Measurements from ENCODE around the gene GARNL3. TPM values are rescaled to one million over a fixed set of nuclear protein-coding genes. Genes with fewer than 3 reads are reported as not detected.

GARNL3 gene
- total and polyA plus RNA-seq, 2 experiments from 2014 or later, result 8.7 to 21.9 TPM

DNA sequence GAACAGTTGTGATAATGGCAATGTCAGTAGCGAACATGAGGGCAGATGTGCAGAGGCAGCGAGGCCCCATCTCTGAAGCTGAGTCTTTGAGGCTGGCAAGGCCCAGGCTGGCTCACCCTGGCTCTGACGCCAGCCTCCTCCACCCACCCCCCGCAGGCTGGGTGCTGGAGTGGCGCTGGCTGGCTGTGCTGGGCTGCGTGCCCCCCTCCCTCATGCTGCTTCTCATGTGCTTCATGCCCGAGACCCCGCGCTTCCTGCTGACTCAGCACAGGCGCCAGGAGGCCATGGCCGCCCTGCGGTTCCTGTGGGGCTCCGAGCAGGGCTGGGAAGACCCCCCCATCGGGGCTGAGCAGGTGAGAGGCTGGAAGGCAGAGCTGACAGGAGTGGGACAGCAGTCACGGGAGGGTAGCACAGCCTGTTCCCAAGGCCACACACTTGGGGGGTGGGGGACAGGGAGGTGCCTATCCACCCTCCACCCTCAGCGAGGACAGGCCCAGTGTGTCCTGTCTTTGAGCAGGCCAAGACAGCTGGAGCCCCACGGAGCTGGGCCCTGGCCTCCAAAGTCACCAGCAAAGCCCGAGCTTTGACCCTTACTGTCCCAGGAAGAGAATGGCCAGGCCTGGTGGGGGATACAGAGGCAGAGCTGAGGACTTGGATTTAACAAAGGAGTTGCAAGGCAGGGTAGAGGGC lies 138.0 kb downstream of the GARNL3 start:
- no peak overlapping the region; the same call in 1 of the 2 replicates for H3K27ac Mint-ChIP-seq
- Histone ChIP-seq H3K4me3 (no peak overlapping the region), H3F3A (replicated peaks; ENCODE audit: low read depth) (no peaks in the 10 kb centered on the region), H3K79me2 (replicated peaks; ENCODE audit: insufficient read depth) (peaks cover 17% of the 10 kb centered on the region), H2AFZ (no peak overlapping the region), H3K9me2 (ENCODE audit: insufficient read depth) (no peaks in the 10 kb centered on the region), H3K4me1 (ENCODE audit: insufficient read depth) (peaks cover 4% of the 10 kb centered on the region; the same call in 1 of the 2 replicates), H3K36me3 (ENCODE audit: insufficient read depth) (no peaks in the 10 kb centered on the region; the same call in 1 of the 2 replicates), H4K20me1 (replicated peaks; ENCODE audit: insufficient read depth) (peaks cover 5% of the 10 kb centered on the region; the same call in 1 of the 2 replicates), H3K27ac (ENCODE audit: low read depth) (no peak overlapping the region), H3K27me3 (ENCODE audit: insufficient read depth) (no peaks in the 10 kb centered on the region), H3K4me2 (no peak overlapping the region)
- H3K4me3 Mint-ChIP-seq, result no peak overlapping the region
- H3K36me3 Mint-ChIP-seq (ENCODE audit: low read depth), result peaks cover 8% of the 10 kb centered on the region
- no peak for TF ChIP-seq ZNF331 (CRISPR knock-in tag; IDR thresholded peaks at IDR 0.05; ENCODE audit: low read depth)
- TF ChIP-seq STAT1 (IDR thresholded peaks at IDR 0.05; ENCODE audit: unreplicated experiment), result no peak
- peaks cover 8% of the 10 kb centered on the region for H3K27me3 Mint-ChIP-seq (ENCODE audit: insufficient read depth, low read depth, poor library complexity)
- no peaks in the 10 kb centered on the region for H3K9me3 Mint-ChIP-seq
- ATAC-seq (no peak), DNase-seq (ENCODE audit: low spot score) (no peak)
- H3K4me1 Mint-ChIP-seq, result peaks cover 5% of the 10 kb centered on the region

DNA sequence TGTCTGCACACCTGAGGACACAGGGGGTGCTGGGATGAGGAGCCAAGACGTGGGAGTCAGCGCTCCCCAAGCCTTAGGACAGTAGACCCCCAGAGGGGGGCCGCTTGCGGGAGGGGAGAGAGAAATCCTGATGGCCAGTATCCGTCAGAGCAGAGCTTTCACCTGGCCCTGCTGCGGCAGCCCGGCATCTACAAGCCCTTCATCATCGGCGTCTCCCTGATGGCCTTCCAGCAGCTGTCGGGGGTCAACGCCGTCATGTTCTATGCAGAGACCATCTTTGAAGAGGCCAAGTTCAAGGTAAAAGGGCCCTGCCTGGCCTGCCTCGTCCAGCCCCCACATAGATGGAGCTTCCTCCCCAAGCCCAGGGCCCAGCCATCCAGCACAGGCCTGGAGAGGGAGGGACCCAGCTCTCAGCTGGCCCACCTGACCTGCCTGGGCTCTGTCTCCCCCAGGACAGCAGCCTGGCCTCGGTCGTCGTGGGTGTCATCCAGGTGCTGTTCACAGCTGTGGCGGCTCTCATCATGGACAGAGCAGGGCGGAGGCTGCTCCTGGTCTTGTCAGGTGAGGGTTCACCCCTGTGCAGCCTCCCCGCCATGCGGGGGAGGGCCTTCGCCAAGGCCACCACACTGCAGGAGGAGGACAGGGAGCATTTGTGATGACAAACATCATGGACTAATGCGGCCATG lies 139.1 kb downstream of the GARNL3 start:
- H3K4me1 Mint-ChIP-seq, result peaks cover 3% of the 10 kb centered on the region; the same call in 2 of the 3 replicates
- H3K4me1 ChIP-seq (ENCODE audit: insufficient read depth), result no peaks in the 10 kb centered on the region; the same call in 1 of the 2 replicates
- no peaks in the 10 kb centered on the region; the same call in 1 of the 2 replicates for H3K36me3 ChIP-seq (ENCODE audit: insufficient read depth)
- no peaks in the 10 kb centered on the region for H3F3A ChIP-seq (replicated peaks; ENCODE audit: low read depth)
- H3K27ac Mint-ChIP-seq, result no peak overlapping the region
- DNase-seq (ENCODE audit: low spot score) (no peak), ATAC-seq (no peak)
- H3K36me3 Mint-ChIP-seq (ENCODE audit: low read depth), result peaks cover 8% of the 10 kb centered on the region
- H3K4me3 ChIP-seq, result no peak overlapping the region
- no peak overlapping the region for H3K4me3 Mint-ChIP-seq
- peaks cover 12% of the 10 kb centered on the region for H3K79me2 ChIP-seq (replicated peaks; ENCODE audit: insufficient read depth)
- H3K4me2 ChIP-seq, result no peak overlapping the region
- H3K9me3 Mint-ChIP-seq, result no peaks in the 10 kb centered on the region
- H3K27me3 ChIP-seq (ENCODE audit: insufficient read depth), result no peaks in the 10 kb centered on the region
- no peaks in the 10 kb centered on the region for H3K9me2 ChIP-seq (ENCODE audit: insufficient read depth)
- 0 out of 2 replicates have a peak, but pooled peaks cover 1% of the 10 kb centered on the region for H4K20me1 ChIP-seq (replicated peaks; ENCODE audit: insufficient read depth)
- H3K27ac ChIP-seq (ENCODE audit: low read depth), result no peak overlapping the region
- H3K27me3 Mint-ChIP-seq (ENCODE audit: insufficient read depth, low read depth, poor library complexity), result peaks cover 8% of the 10 kb centered on the region
- no peak overlapping the region for H2AFZ ChIP-seq
- TF ChIP-seq STAT1 (IDR thresholded peaks at IDR 0.05; ENCODE audit: unreplicated experiment) (no peak), CREB1 (CRISPR knock-in tag; IDR thresholded peaks at IDR 0.05; ENCODE audit: low read depth) (no peak), POLR2AphosphoS5 (IDR thresholded peaks at IDR 0.05; ENCODE audit: low read depth) (no peak), ZNF114 (CRISPR knock-in tag; IDR thresholded peaks at IDR 0.05) (no peak), EZH2 (IDR thresholded peaks at IDR 0.05; ENCODE audit: low read depth, unreplicated experiment) (no peak), JUNB (IDR thresholded peaks at IDR 0.05; ENCODE audit: unreplicated experiment) (no peak), ZNF331 (CRISPR knock-in tag; IDR thresholded peaks at IDR 0.05; ENCODE audit: low read depth) (no peak), NANOG (IDR thresholded peaks at IDR 0.05; ENCODE audit: borderline replicate concordance) (no peak), EZH2phosphoT487 (IDR thresholded peaks at IDR 0.05; ENCODE audit: unreplicated experiment) (no peak)
- TF ChIP-seq, protein P1, sequence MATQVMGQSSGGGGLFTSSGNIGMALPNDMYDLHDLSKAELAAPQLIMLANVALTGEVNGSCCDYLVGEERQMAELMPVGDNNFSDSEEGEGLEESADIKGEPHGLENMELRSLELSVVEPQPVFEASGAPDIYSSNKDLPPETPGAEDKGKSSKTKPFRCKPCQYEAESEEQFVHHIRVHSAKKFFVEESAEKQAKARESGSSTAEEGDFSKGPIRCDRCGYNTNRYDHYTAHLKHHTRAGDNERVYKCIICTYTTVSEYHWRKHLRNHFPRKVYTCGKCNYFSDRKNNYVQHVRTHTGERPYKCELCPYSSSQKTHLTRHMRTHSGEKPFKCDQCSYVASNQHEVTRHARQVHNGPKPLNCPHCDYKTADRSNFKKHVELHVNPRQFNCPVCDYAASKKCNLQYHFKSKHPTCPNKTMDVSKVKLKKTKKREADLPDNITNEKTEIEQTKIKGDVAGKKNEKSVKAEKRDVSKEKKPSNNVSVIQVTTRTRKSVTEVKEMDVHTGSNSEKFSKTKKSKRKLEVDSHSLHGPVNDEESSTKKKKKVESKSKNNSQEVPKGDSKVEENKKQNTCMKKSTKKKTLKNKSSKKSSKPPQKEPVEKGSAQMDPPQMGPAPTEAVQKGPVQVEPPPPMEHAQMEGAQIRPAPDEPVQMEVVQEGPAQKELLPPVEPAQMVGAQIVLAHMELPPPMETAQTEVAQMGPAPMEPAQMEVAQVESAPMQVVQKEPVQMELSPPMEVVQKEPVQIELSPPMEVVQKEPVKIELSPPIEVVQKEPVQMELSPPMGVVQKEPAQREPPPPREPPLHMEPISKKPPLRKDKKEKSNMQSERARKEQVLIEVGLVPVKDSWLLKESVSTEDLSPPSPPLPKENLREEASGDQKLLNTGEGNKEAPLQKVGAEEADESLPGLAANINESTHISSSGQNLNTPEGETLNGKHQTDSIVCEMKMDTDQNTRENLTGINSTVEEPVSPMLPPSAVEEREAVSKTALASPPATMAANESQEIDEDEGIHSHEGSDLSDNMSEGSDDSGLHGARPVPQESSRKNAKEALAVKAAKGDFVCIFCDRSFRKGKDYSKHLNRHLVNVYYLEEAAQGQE (IDR thresholded peaks at IDR 0.05; ENCODE audit: unreplicated experiment), result no peak
- TF ChIP-seq, protein P2, sequence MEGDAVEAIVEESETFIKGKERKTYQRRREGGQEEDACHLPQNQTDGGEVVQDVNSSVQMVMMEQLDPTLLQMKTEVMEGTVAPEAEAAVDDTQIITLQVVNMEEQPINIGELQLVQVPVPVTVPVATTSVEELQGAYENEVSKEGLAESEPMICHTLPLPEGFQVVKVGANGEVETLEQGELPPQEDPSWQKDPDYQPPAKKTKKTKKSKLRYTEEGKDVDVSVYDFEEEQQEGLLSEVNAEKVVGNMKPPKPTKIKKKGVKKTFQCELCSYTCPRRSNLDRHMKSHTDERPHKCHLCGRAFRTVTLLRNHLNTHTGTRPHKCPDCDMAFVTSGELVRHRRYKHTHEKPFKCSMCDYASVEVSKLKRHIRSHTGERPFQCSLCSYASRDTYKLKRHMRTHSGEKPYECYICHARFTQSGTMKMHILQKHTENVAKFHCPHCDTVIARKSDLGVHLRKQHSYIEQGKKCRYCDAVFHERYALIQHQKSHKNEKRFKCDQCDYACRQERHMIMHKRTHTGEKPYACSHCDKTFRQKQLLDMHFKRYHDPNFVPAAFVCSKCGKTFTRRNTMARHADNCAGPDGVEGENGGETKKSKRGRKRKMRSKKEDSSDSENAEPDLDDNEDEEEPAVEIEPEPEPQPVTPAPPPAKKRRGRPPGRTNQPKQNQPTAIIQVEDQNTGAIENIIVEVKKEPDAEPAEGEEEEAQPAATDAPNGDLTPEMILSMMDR (conservative IDR thresholded peaks at IDR 0.05; ENCODE audit: low read depth in 2 of 2), result no peak
- TF ChIP-seq, protein P3, sequence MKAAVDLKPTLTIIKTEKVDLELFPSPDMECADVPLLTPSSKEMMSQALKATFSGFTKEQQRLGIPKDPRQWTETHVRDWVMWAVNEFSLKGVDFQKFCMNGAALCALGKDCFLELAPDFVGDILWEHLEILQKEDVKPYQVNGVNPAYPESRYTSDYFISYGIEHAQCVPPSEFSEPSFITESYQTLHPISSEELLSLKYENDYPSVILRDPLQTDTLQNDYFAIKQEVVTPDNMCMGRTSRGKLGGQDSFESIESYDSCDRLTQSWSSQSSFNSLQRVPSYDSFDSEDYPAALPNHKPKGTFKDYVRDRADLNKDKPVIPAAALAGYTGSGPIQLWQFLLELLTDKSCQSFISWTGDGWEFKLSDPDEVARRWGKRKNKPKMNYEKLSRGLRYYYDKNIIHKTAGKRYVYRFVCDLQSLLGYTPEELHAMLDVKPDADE (IDR thresholded peaks at IDR 0.05), result no peak
